H1 (cell line): ENCODE results near the gene CAMK2A. TPM values are rescaled to one million over a fixed set of nuclear protein-coding genes. Genes with fewer than 3 reads are reported as not detected.

Source experiments
- CTCF ChIA-PET: fragments of 300-600 bp; sonication (Branson Sonifier 250); formaldehyde crosslinking; loops from one replicate; lab custom pipeline; 2021; ENCODE audit not compliant: partially characterized antibody; lab: Charles Lee
- POLR2A ChIA-PET: fragments of 300-600 bp; sonication (Branson Sonifier 250); formaldehyde crosslinking; loops from one replicate; lab custom pipeline; 2021; ENCODE audit warnings: inconsistent platforms; ENCODE audit not compliant: partially characterized antibody; lab: Charles Lee
- DNase-seq, 2 experiments: peaks; one replicate each; pipeline versions ENCODE4 v3.0.0 to v3.0.0-alpha.2; 2010 to 2022; ENCODE audit warnings: low spot score in 2 of 2, low read depth in 1 of 2, mixed read lengths in 1 of 2
- FAIRE-seq: peaks from 2 replicates; lab custom pipeline; 2011; peaks lifted over from hg19 to GRCh38; lab: Jason Lieb, UNC
- H2AFZ ChIP-seq: 2 replicates; pipeline ENCODE4 v1.8.1; 2012; ENCODE audit warnings: low read length, inconsistent platforms
- H2AK5ac ChIP-seq: 2 replicates; pipeline ENCODE4 v1.6.1; 2013; ENCODE audit warnings: low read depth, low read length
- H2BK120ac ChIP-seq: replicated peaks from 2 replicates; pipeline ENCODE3; 2013; ENCODE audit warnings: low read depth, low read length, inconsistent platforms
- H2BK12ac ChIP-seq: 2 replicates; pipeline ENCODE4 v1.6.1; 2013; ENCODE audit warnings: low read depth, low read length
- H2BK15ac ChIP-seq: 2 replicates; pipeline ENCODE4 v1.6.1; 2013; ENCODE audit warnings: low read length
- H2BK20ac ChIP-seq: 2 replicates; pipeline ENCODE4 v1.6.1; 2013; ENCODE audit warnings: low read length
- H2BK5ac ChIP-seq: 2 replicates; pipeline ENCODE4 v1.6.1; 2013; ENCODE audit warnings: low read depth, low read length
- H3K14ac ChIP-seq: 2 replicates; pipeline ENCODE4 v1.6.1; 2013; ENCODE audit warnings: inconsistent platforms; ENCODE audit not compliant: insufficient read length
- H3K18ac ChIP-seq: 2 replicates; pipeline ENCODE4 v1.6.1; 2013; ENCODE audit warnings: low read length; ENCODE audit errors: extremely low read depth
- H3K23ac ChIP-seq: 2 replicates; pipeline ENCODE4 v1.6.1; 2013; ENCODE audit warnings: inconsistent platforms; ENCODE audit not compliant: insufficient read length
- H3K23me2 ChIP-seq: 2 replicates; pipeline ENCODE4 v1.6.1; 2013; ENCODE audit warnings: low read depth, low read length
- H3K27ac ChIP-seq: 2 replicates; pipeline ENCODE4 v1.6.1; 2011; ENCODE audit warnings: low read depth, low read length, inconsistent platforms
- H3K27me3 ChIP-seq, 4 experiments: replicated peaks in 1 of 4; 1 replicate in 1 of 4; 2 replicates in 3 of 4; pipeline versions ENCODE4 v1.6.1 to v1.8.1; 2011 to 2013; ENCODE audit warnings: low read length in 3 of 4, mild to moderate bottlenecking in 3 of 4, inconsistent platforms in 2 of 4, mixed read lengths in 2 of 4, moderate library complexity in 1 of 4; ENCODE audit not compliant: control insufficient read depth in 3 of 4, insufficient read depth in 3 of 4; ENCODE audit errors: extremely low read depth in 1 of 4
- H3K36me3 ChIP-seq, 4 experiments: 2 replicates each; pipeline versions ENCODE4 v1.6.1 to v1.8.1; 2011 to 2013; ENCODE audit warnings: mild to moderate bottlenecking in 4 of 4, low read length in 3 of 4, moderate library complexity in 2 of 4, control low read depth in 1 of 4, inconsistent platforms in 1 of 4; ENCODE audit not compliant: insufficient read depth in 4 of 4, control insufficient read depth in 2 of 4
- H3K4ac ChIP-seq: replicated peaks from 2 replicates; pipeline ENCODE3; 2013; ENCODE audit warnings: low read length, low read depth, mixed read lengths, inconsistent platforms; ENCODE audit not compliant: insufficient read length
- H3K4me1 ChIP-seq, 4 experiments: replicated peaks in 1 of 4; 1 replicate in 1 of 4; 2 replicates in 3 of 4; pipeline versions ENCODE4 v1.6.1 to v1.8.1; 2011 to 2013; ENCODE audit warnings: low read length in 3 of 4, inconsistent platforms in 2 of 4, mixed read lengths in 1 of 4; ENCODE audit not compliant: insufficient read depth in 4 of 4, control insufficient read depth in 3 of 4
- H3K4me2 ChIP-seq, 2 experiments: 2 replicates each; pipeline versions ENCODE4 v1.6.1 to v1.8.1; 2011 to 2013; ENCODE audit warnings: low read depth in 2 of 2, low read length in 2 of 2, control low read depth in 1 of 2, inconsistent platforms in 1 of 2, mild to moderate bottlenecking in 1 of 2; ENCODE audit not compliant: insufficient read depth in 1 of 2
- H3K4me3 ChIP-seq, 4 experiments: fragments of 200-600, 300-600 bp in 1 of 4; sonication (generic), shearing (Covaris generic), sonication (Bioruptor Twin) in 1 of 4; 2 replicates each; pipeline versions ENCODE4 v1.5.1 to v1.8.1; 2011 to 2016; ENCODE audit warnings: low read length in 4 of 4, low read depth in 3 of 4, control low read depth in 2 of 4, inconsistent platforms in 2 of 4, mild to moderate bottlenecking in 2 of 4, mixed read lengths in 1 of 4, moderate library complexity in 1 of 4; ENCODE audit not compliant: insufficient read depth in 2 of 4; ENCODE audit errors: extremely low read depth in 1 of 4
- H3K56ac ChIP-seq: replicated peaks from 2 replicates; pipeline ENCODE3; 2013; ENCODE audit warnings: low read depth, mild to moderate bottlenecking, mixed read lengths, low read length, inconsistent platforms; ENCODE audit not compliant: insufficient read length
- H3K79me1 ChIP-seq: 2 replicates; pipeline ENCODE4 v1.6.1; 2013; ENCODE audit warnings: low read depth, low read length, control low read depth
- H3K79me2 ChIP-seq, 2 experiments: 2 replicates each; pipeline versions ENCODE4 v1.6.1 to v1.8.1; 2012 to 2013; ENCODE audit warnings: low read length in 2 of 2, mild to moderate bottlenecking in 2 of 2, inconsistent platforms in 1 of 2; ENCODE audit not compliant: insufficient read depth in 2 of 2, control insufficient read depth in 1 of 2
- H3K9ac ChIP-seq, 4 experiments: replicated peaks in 1 of 4; 1 replicate in 1 of 4; 2 replicates in 3 of 4; pipeline versions ENCODE4 v1.6.1 to v1.8.1; 2011 to 2013; ENCODE audit warnings: low read depth in 3 of 4, low read length in 3 of 4, control low read depth in 2 of 4, mild to moderate bottlenecking in 2 of 4, moderate library complexity in 2 of 4, inconsistent platforms in 1 of 4; ENCODE audit errors: extremely low read depth in 1 of 4
- H3K9me3 ChIP-seq, 2 experiments: 2 replicates each; pipeline versions ENCODE4 v1.6.1 to v1.8.1; 2012 to 2013; ENCODE audit warnings: mild to moderate bottlenecking in 2 of 2, moderate library complexity in 2 of 2, control low read depth in 1 of 2, inconsistent platforms in 1 of 2, low read depth in 1 of 2, low read length in 1 of 2, mixed read lengths in 1 of 2; ENCODE audit not compliant: insufficient read depth in 2 of 2
- H4K20me1 ChIP-seq, 2 experiments: replicated peaks in 1 of 2; 2 replicates each; pipeline versions ENCODE3 to v1.8.1; 2011 to 2013; ENCODE audit warnings: inconsistent platforms in 2 of 2, low read length in 2 of 2, mild to moderate bottlenecking in 1 of 2; ENCODE audit not compliant: insufficient read depth in 2 of 2, control insufficient read depth in 1 of 2
- H4K5ac ChIP-seq: 2 replicates; pipeline ENCODE4 v1.6.1; 2013; ENCODE audit warnings: low read length, low read depth, mixed read lengths, inconsistent platforms; ENCODE audit not compliant: insufficient read length
- H4K8ac ChIP-seq: 2 replicates; pipeline ENCODE4 v1.8.0; 2013; ENCODE audit warnings: mild to moderate bottlenecking, moderate library complexity, low read length, inconsistent platforms; ENCODE audit not compliant: insufficient read depth; ENCODE audit errors: extremely low read depth
- H4K91ac ChIP-seq: replicated peaks from 2 replicates; pipeline ENCODE3; 2013; ENCODE audit warnings: low read length, mixed read lengths, inconsistent platforms; ENCODE audit not compliant: insufficient read length
- BCL11A ChIP-seq, 2 experiments: IDR thresholded peaks; one replicate each; pipeline ENCODE4 v1.6.1; 2011; ENCODE audit warnings: low read depth in 2 of 2, low read length in 2 of 2, mild to moderate bottlenecking in 2 of 2
- CHD1 ChIP-seq: IDR thresholded peaks from 2 replicates; pipeline ENCODE4 v1.6.1; 2012; ENCODE audit warnings: low read depth, low read length, improper control_type of control experiment
- EGR1 ChIP-seq: IDR thresholded peaks from 2 replicates; pipeline ENCODE4 v1.6.1; 2011; ENCODE audit warnings: low read depth, low read length, borderline replicate concordance
- KDM1A ChIP-seq: fragments of 200-600, 300-600 bp; sonication (generic); IDR thresholded peaks from 2 replicates; pipeline ENCODE4 v1.7.1; 2016; ENCODE audit warnings: mild to moderate bottlenecking, low read length, borderline replicate concordance
- KDM4A ChIP-seq: IDR thresholded peaks from one replicate; pipeline ENCODE4 v1.7.1; 2012; ENCODE audit warnings: low read depth, mild to moderate bottlenecking, moderate library complexity, low read length, inconsistent platforms; ENCODE audit not compliant: severe bottlenecking
- NANOG ChIP-seq: IDR thresholded peaks from 2 replicates; pipeline ENCODE4 v1.6.1; 2011; ENCODE audit warnings: low read length, low read depth, mild to moderate bottlenecking, inconsistent platforms; ENCODE audit not compliant: insufficient read depth, poor library complexity, severe bottlenecking
- NRF1 ChIP-seq: IDR thresholded peaks from 2 replicates; pipeline ENCODE4 v1.6.1; 2011; ENCODE audit warnings: mild to moderate bottlenecking, low read depth, low read length, improper control_type of control experiment
- RFX5 ChIP-seq: IDR thresholded peaks from 2 replicates; pipeline ENCODE4 v1.6.1; 2011; ENCODE audit warnings: low read depth, low read length, improper control_type of control experiment, borderline replicate concordance
- SP1 ChIP-seq: IDR thresholded peaks from 2 replicates; pipeline ENCODE4 v1.6.1; 2011; ENCODE audit warnings: low read depth, low read length
- WGBS, 2 experiments: shearing (Covaris generic) in 1 of 2; methylation state at CpG; one replicate each; pipeline versions ENCODE4 v1.1.6 to v1.1.7; 2013 to 2015; ENCODE audit warnings: low lambda C conversion rate in 2 of 2, mixed read lengths in 2 of 2, inconsistent platforms in 1 of 2, low coverage in 1 of 2, missing lambda C conversion rate in 1 of 2; ENCODE audit not compliant: insufficient replicate concordance in 2 of 2, insufficient coverage in 1 of 2, insufficient read length in 1 of 2; ENCODE audit errors: extremely low coverage in 1 of 2, missing lambda C conversion rate in 1 of 2; 5-methylcytosine and 5-hydroxymethylcytosine counted together
- polyA plus RNA-seq, 7 experiments: library from polyadenylated mRNA; depleted of rRNA in 3 of 7; stranded (reverse) in 5 of 7; unstranded in 2 of 7; fragments of >200 nt in 5 of 7; fragments of 200-250 nt in 2 of 7; gene quantifications; 1 replicate in 5 of 7; 2 replicates in 1 of 7; 4 replicates in 1 of 7; pipeline versions ENCODE4 v1.2.1 to v1.2.3, GENCODE V29; 2011 to 2013; ENCODE audit warnings: missing spikeins in 2 of 7, mixed read lengths in 2 of 7
- total RNA-seq: library from RNA; stranded (reverse); fragmentation: NEBNext Ultra II Directional; extraction: Animal tissue kit (Norgen Biotek cat#: 25700); gene quantifications from 2 replicates; pipeline ENCODE4 v1.2.1, GENCODE V29; 2021

The CAMK2A gene
- total and polyA plus RNA-seq, 2 of the 8 experiments (the other 6 are each of a cell fraction or from before 2014, with no cell fraction given), result 0.20 to 0.28 TPM

DNA sequence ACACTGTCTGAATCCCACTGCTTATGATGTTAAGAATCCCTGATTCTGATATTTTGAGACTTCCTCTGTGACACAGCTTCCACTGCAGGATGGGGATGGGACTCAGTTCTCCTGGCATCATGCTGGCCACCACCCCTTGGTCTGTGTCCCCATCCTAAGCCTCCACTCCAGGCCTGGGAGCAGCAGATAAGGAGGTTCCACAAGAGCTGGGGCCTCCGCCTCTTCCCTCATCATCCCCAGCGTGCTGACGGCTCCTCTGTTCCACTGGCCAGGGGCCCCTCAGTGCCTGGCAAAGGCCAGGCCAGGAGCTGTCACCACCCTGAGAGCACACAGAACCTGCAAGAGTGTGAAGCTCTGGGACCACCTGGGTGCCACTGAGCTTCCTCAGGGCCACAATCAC lies 40.6 kb downstream of the CAMK2A start:
- CTCF ChIA-PET, result interaction anchor here (0.9 to 1.9 kb wide), 7 partner anchors 11 to 76 kb away, joined by 3 to 8 read pairs (median 3); no protein-coding TSS in a partner anchor

More for the DNA sequence above, 40.6 kb downstream of the CAMK2A start:
- no peak overlapping the region for H4K5ac ChIP-seq
- H3K18ac ChIP-seq, result no peak overlapping the region
- H2BK15ac ChIP-seq, result no peak overlapping the region
- no peak overlapping the region for H4K91ac ChIP-seq
- no peaks in the 10 kb centered on the region for H4K20me1 ChIP-seq
- H3K4me2 ChIP-seq, result no peak overlapping the region
- H2BK20ac ChIP-seq, result no peak overlapping the region
- no peak overlapping the region for H2BK120ac ChIP-seq
- H3K36me3 ChIP-seq, result no peaks in the 10 kb centered on the region
- H2BK5ac ChIP-seq, result no peak overlapping the region
- no peaks in the 10 kb centered on the region for H3K79me1 ChIP-seq
- 93% methylated on average over 2 of the region's 3 CpGs; no CpG with 5 or more reads in 1 of the 2 experiments for WGBS, 2 experiments
- no peak overlapping the region; the same call in 1 of the 2 replicates for H4K8ac ChIP-seq
- H2AK5ac ChIP-seq, result no peak overlapping the region
- TF ChIP-seq KDM1A (no peak), SP1 (no peak), BCL11A (IDR thresholded peaks at IDR 0.05; ENCODE audit: low read depth in 2 of 2, low read length in 2 of 2) (no peak), NRF1 (no peak), NANOG (no peak), EGR1 (no peak), KDM4A (no peak), CHD1 (no peak), RFX5 (no peak)
- no peak overlapping the region for H3K23ac ChIP-seq
- no peak for FAIRE-seq
- H2BK12ac ChIP-seq, result no peak overlapping the region
- H2AFZ ChIP-seq, result no peak overlapping the region
- no peak overlapping the region for H3K4ac ChIP-seq
- no peak overlapping the region for H3K56ac ChIP-seq
- H3K27me3 ChIP-seq, result no peaks in the 10 kb centered on the region
- H3K14ac ChIP-seq, result no peak overlapping the region
- no peak overlapping the region for H3K9ac ChIP-seq
- H3K4me1 ChIP-seq, result no peaks in the 10 kb centered on the region
- H3K9me3 ChIP-seq, result no peaks in the 10 kb centered on the region
- H3K4me3 ChIP-seq, result no peak overlapping the region
- no peaks in the 10 kb centered on the region for H3K23me2 ChIP-seq
- no peak for DNase-seq
- no peaks in the 10 kb centered on the region for H3K79me2 ChIP-seq
- POLR2A ChIA-PET, result no interaction called here
- H3K27ac ChIP-seq, result no peak overlapping the region
